Measurements from ENCODE around the gene NAPSA. TPM values are rescaled to one million over a fixed set of nuclear protein-coding genes. Genes with fewer than 3 reads are reported as not detected.

The NAPSA gene
- total RNA-seq = 15.8 and 16.4 TPM in 2 replicates

- intact Hi-C loops (cut with micrococcal nuclease) = no loop called here
Observed at GRCh38 chr19:50365434-50366306, at the start of gene NAPSA. Gene NAPSA, minus strand, starts transcription at chr19:50365639. Its CDS starts 18 bp downstream, at chr19:50365621.

GRCh38 chr19:50413531-50413930 is 48.1 kb upstream of the NAPSA start:
- no peak for DNase-seq (ENCODE audit: low spot score)
- H3K9me3 Mint-ChIP-seq = no peaks in the 10 kb centered on the region
- no peak overlapping the region for H3K4me3 Mint-ChIP-seq
- intact Hi-C loops (cut with micrococcal nuclease) = no loop called here
- no peaks in the 10 kb centered on the region for H3K4me1 Mint-ChIP-seq (ENCODE audit: low read depth)
- no peak overlapping the region for H3K27ac Mint-ChIP-seq
- peaks cover 8% of the 10 kb centered on the region for H3K36me3 Mint-ChIP-seq (ENCODE audit: low read depth)
- no peaks in the 10 kb centered on the region for H3K27me3 Mint-ChIP-seq (ENCODE audit: insufficient read depth)

More at GRCh38 chr19:50365434-50366306, at the start of gene NAPSA:
- peaks cover 67% of the 10 kb centered on the region for H3K4me1 Mint-ChIP-seq (ENCODE audit: low read depth)
- no peaks in the 10 kb centered on the region for H3K27me3 Mint-ChIP-seq (ENCODE audit: insufficient read depth)
- peaks cover 4% of the 10 kb centered on the region for H3K9me3 Mint-ChIP-seq
- peak within 1 kb of the TSS; percentile 68 for H3K4me3 Mint-ChIP-seq
- DNase-seq (ENCODE audit: low spot score) = no peak
- H3K27ac Mint-ChIP-seq = peak within 1 kb of the TSS; percentile 92
- H3K36me3 Mint-ChIP-seq (ENCODE audit: low read depth) = peaks cover 10% of the 10 kb centered on the region

GRCh38 chr19:50413096-50413495 is 47.7 kb upstream of the NAPSA start:
- no peaks in the 10 kb centered on the region for H3K4me1 Mint-ChIP-seq (ENCODE audit: low read depth)

GRCh38 chr19:50412419-50412818 is 47.0 kb upstream of the NAPSA start:
- intact Hi-C loops (cut with micrococcal nuclease) = no loop called here
- peak overlapping the region; percentile 52 for H3K27ac Mint-ChIP-seq
- no peaks in the 10 kb centered on the region for H3K27me3 Mint-ChIP-seq (ENCODE audit: insufficient read depth)
- H3K4me1 Mint-ChIP-seq (ENCODE audit: low read depth) = no peaks in the 10 kb centered on the region
- DNase-seq (ENCODE audit: low spot score) = no peak
- H3K9me3 Mint-ChIP-seq = no peaks in the 10 kb centered on the region
- H3K4me3 Mint-ChIP-seq = no peak overlapping the region
- H3K36me3 Mint-ChIP-seq (ENCODE audit: low read depth) = peaks cover 8% of the 10 kb centered on the region

More at GRCh38 chr19:50413096-50413495, 47.7 kb upstream of the NAPSA start:
- intact Hi-C loops (cut with micrococcal nuclease) = no loop called here
- Mint-ChIP-seq H3K36me3 (ENCODE audit: low read depth) (peaks cover 8% of the 10 kb centered on the region), H3K9me3 (no peaks in the 10 kb centered on the region), H3K27me3 (ENCODE audit: insufficient read depth) (no peaks in the 10 kb centered on the region), H3K27ac (no peak overlapping the region), H3K4me3 (no peak overlapping the region)
- DNase-seq (ENCODE audit: low spot score) = no peak

GRCh38 chr19:50410109-50410508 is 44.7 kb upstream of the NAPSA start:
- H3K27ac Mint-ChIP-seq = no peak overlapping the region
- H3K4me3 Mint-ChIP-seq = no peak overlapping the region
- peaks cover 12% of the 10 kb centered on the region for H3K36me3 Mint-ChIP-seq (ENCODE audit: low read depth)

GRCh38 chr19:50409347-50409746 is 43.9 kb upstream of the NAPSA start:
- H3K9me3 Mint-ChIP-seq = no peaks in the 10 kb centered on the region
- H3K4me3 Mint-ChIP-seq = no peak overlapping the region
- no peaks in the 10 kb centered on the region for H3K4me1 Mint-ChIP-seq (ENCODE audit: low read depth)
- DNase-seq (ENCODE audit: low spot score) = no peak
- no peaks in the 10 kb centered on the region for H3K27me3 Mint-ChIP-seq (ENCODE audit: insufficient read depth)
- intact Hi-C loops (cut with micrococcal nuclease) = no loop called here
- no peak overlapping the region for H3K27ac Mint-ChIP-seq
- peaks cover 10% of the 10 kb centered on the region for H3K36me3 Mint-ChIP-seq (ENCODE audit: low read depth)

More at GRCh38 chr19:50410109-50410508, 44.7 kb upstream of the NAPSA start:
- no peaks in the 10 kb centered on the region for H3K9me3 Mint-ChIP-seq
- intact Hi-C loops (cut with micrococcal nuclease) = no loop called here
- DNase-seq (ENCODE audit: low spot score) = no peak
- no peaks in the 10 kb centered on the region for H3K27me3 Mint-ChIP-seq (ENCODE audit: insufficient read depth)
- no peaks in the 10 kb centered on the region for H3K4me1 Mint-ChIP-seq (ENCODE audit: low read depth)

GRCh38 chr19:50406829-50407228 is 41.4 kb upstream of the NAPSA start:
- DNase-seq (ENCODE audit: low spot score) = no peak
- intact Hi-C loops (cut with micrococcal nuclease) = no loop called here
- no peaks in the 10 kb centered on the region for H3K27me3 Mint-ChIP-seq (ENCODE audit: insufficient read depth)
- H3K4me1 Mint-ChIP-seq (ENCODE audit: low read depth) = no peaks in the 10 kb centered on the region
- peaks cover 20% of the 10 kb centered on the region for H3K36me3 Mint-ChIP-seq (ENCODE audit: low read depth)
- no peaks in the 10 kb centered on the region for H3K9me3 Mint-ChIP-seq
- H3K27ac Mint-ChIP-seq = no peak overlapping the region
- no peak overlapping the region for H3K4me3 Mint-ChIP-seq

GRCh38 chr19:50406156-50406820 is 40.8 kb upstream of the NAPSA start:
- DNase-seq (ENCODE audit: low spot score) = no peak
- Mint-ChIP-seq H3K9me3 (no peaks in the 10 kb centered on the region), H3K36me3 (ENCODE audit: low read depth) (peaks cover 20% of the 10 kb centered on the region), H3K27me3 (ENCODE audit: insufficient read depth) (no peaks in the 10 kb centered on the region), H3K4me3 (no peak overlapping the region), H3K27ac (no peak overlapping the region), H3K4me1 (ENCODE audit: low read depth) (no peaks in the 10 kb centered on the region)
- intact Hi-C loops (cut with micrococcal nuclease) = no loop called here

GRCh38 chr19:50402544-50403301 is 37.3 kb upstream of the NAPSA start:
- no peaks in the 10 kb centered on the region for H3K9me3 Mint-ChIP-seq
- H3K4me1 Mint-ChIP-seq (ENCODE audit: low read depth) = no peaks in the 10 kb centered on the region
- H3K4me3 Mint-ChIP-seq = no peak overlapping the region
- no peaks in the 10 kb centered on the region for H3K27me3 Mint-ChIP-seq (ENCODE audit: insufficient read depth)
- intact Hi-C loops (cut with micrococcal nuclease) = no loop called here
- H3K27ac Mint-ChIP-seq = no peak overlapping the region
- peaks cover 21% of the 10 kb centered on the region for H3K36me3 Mint-ChIP-seq (ENCODE audit: low read depth)
- DNase-seq (ENCODE audit: low spot score) = no peak

- no peak overlapping the region for H3K27ac Mint-ChIP-seq
- peaks cover 20% of the 10 kb centered on the region for H3K36me3 Mint-ChIP-seq (ENCODE audit: low read depth)
- H3K4me3 Mint-ChIP-seq = no peak overlapping the region
- H3K4me1 Mint-ChIP-seq (ENCODE audit: low read depth) = no peaks in the 10 kb centered on the region
- no peaks in the 10 kb centered on the region for H3K9me3 Mint-ChIP-seq
- intact Hi-C loops (cut with micrococcal nuclease) = no loop called here
- no peak for DNase-seq (ENCODE audit: low spot score)
- H3K27me3 Mint-ChIP-seq (ENCODE audit: insufficient read depth) = no peaks in the 10 kb centered on the region
Observed at GRCh38 chr19:50401605-50402450, 36.4 kb upstream of the NAPSA start.

- Mint-ChIP-seq H3K36me3 (ENCODE audit: low read depth) (peaks cover 19% of the 10 kb centered on the region), H3K4me1 (ENCODE audit: low read depth) (no peaks in the 10 kb centered on the region), H3K27me3 (ENCODE audit: insufficient read depth) (no peaks in the 10 kb centered on the region), H3K9me3 (no peaks in the 10 kb centered on the region), H3K4me3 (no peak overlapping the region), H3K27ac (no peak overlapping the region)
- intact Hi-C loops (cut with micrococcal nuclease) = no loop called here
- no peak for DNase-seq (ENCODE audit: low spot score)
Observed at GRCh38 chr19:50399368-50399745, 33.9 kb upstream of the NAPSA start.

- Mint-ChIP-seq H3K4me1 (ENCODE audit: low read depth) (no peaks in the 10 kb centered on the region), H3K27me3 (ENCODE audit: insufficient read depth) (no peaks in the 10 kb centered on the region), H3K36me3 (ENCODE audit: low read depth) (peaks cover 20% of the 10 kb centered on the region), H3K27ac (no peak overlapping the region), H3K9me3 (no peaks in the 10 kb centered on the region), H3K4me3 (no peak overlapping the region)
- intact Hi-C loops (cut with micrococcal nuclease) = no loop called here
- no peak for DNase-seq (ENCODE audit: low spot score)
Observed at GRCh38 chr19:50398675-50399367, 33.4 kb upstream of the NAPSA start.
